H9 (cell line): ENCODE results near the gene KIT. TPM values are rescaled to one million over a fixed set of nuclear protein-coding genes. Genes with fewer than 3 reads are reported as not detected.

Experiments used
- DNase-seq: peaks from one replicate; pipeline ENCODE4 v3.0.0-alpha.2; 2017
- H2AFZ ChIP-seq: one replicate; pipeline ENCODE4 v1.6.1; 2013; ENCODE audit warnings: mild to moderate bottlenecking, low read length, control low read depth, moderate library complexity
- H2AK5ac ChIP-seq: 2 replicates; pipeline ENCODE4 v1.6.1; 2013; ENCODE audit warnings: low read length, control low read depth, mixed read lengths; ENCODE audit not compliant: insufficient read length
- H2BK120ac ChIP-seq: one replicate; pipeline ENCODE4 v1.6.1; 2013; ENCODE audit warnings: low read depth, mild to moderate bottlenecking, low read length, control low read depth, inconsistent platforms; ENCODE audit not compliant: poor library complexity, severe bottlenecking
- H2BK12ac ChIP-seq: 2 replicates; pipeline ENCODE4 v1.6.1; 2013; ENCODE audit warnings: low read length, control low read depth, mixed read lengths, low read depth; ENCODE audit not compliant: insufficient read length
- H2BK15ac ChIP-seq: 2 replicates; pipeline ENCODE4 v1.6.1; 2013; ENCODE audit warnings: low read depth, low read length, control low read depth
- H2BK20ac ChIP-seq: one replicate; pipeline ENCODE4 v1.6.1; 2013; ENCODE audit warnings: low read depth, mild to moderate bottlenecking, low read length, control low read depth, inconsistent platforms; ENCODE audit not compliant: poor library complexity, severe bottlenecking
- H2BK5ac ChIP-seq: 2 replicates; pipeline ENCODE4 v1.6.1; 2013; ENCODE audit warnings: low read length, control low read depth, mixed read lengths; ENCODE audit not compliant: insufficient read length
- H3K14ac ChIP-seq: 2 replicates; pipeline ENCODE4 v1.6.1; 2013; ENCODE audit warnings: low read length, control low read depth; ENCODE audit not compliant: insufficient read depth
- H3K18ac ChIP-seq: 2 replicates; pipeline ENCODE4 v1.6.1; 2013; ENCODE audit warnings: low read depth, mild to moderate bottlenecking, mixed read lengths, low read length, control low read depth; ENCODE audit not compliant: insufficient read length
- H3K23ac ChIP-seq: 2 replicates; pipeline ENCODE4 v1.6.1; 2013; ENCODE audit warnings: low read length, control low read depth, mixed read lengths, low read depth; ENCODE audit not compliant: insufficient read length
- H3K23me2 ChIP-seq: 2 replicates; pipeline ENCODE4 v1.6.1; 2013; ENCODE audit warnings: low read depth, mild to moderate bottlenecking, mixed read lengths, low read length, control low read depth; ENCODE audit not compliant: insufficient read length, poor library complexity, severe bottlenecking
- H3K27ac ChIP-seq: 2 replicates; pipeline ENCODE4 v1.5.1; 2013; ENCODE audit warnings: low read length, control low read depth, mixed read lengths, low read depth; ENCODE audit not compliant: insufficient read length
- H3K27me3 ChIP-seq: 2 replicates; pipeline ENCODE4 v1.6.1; 2013; ENCODE audit warnings: low read length, control low read depth, inconsistent platforms; ENCODE audit not compliant: insufficient read depth
- H3K4ac ChIP-seq: 2 replicates; pipeline ENCODE4 v1.6.1; 2013; ENCODE audit warnings: low read depth, mild to moderate bottlenecking, control low read depth, inconsistent platforms, low read length, moderate library complexity
- H3K4me1 ChIP-seq: 2 replicates; pipeline ENCODE4 v1.6.1; 2013; ENCODE audit warnings: low read length, control low read depth, inconsistent platforms; ENCODE audit not compliant: insufficient read depth
- H3K4me2 ChIP-seq: 2 replicates; pipeline ENCODE4 v1.6.1; 2013; ENCODE audit warnings: low read length, control low read depth, mixed read lengths; ENCODE audit not compliant: insufficient read length, insufficient read depth
- H3K56ac ChIP-seq: 2 replicates; pipeline ENCODE4 v1.6.1; 2013; ENCODE audit warnings: low read depth, mild to moderate bottlenecking, mixed read lengths, low read length, control low read depth; ENCODE audit not compliant: insufficient read length
- H3K79me1 ChIP-seq: 2 replicates; pipeline ENCODE4 v1.6.1; 2013; ENCODE audit warnings: low read depth, mild to moderate bottlenecking, moderate library complexity, low read length, control low read depth, inconsistent platforms; ENCODE audit not compliant: insufficient read depth, poor library complexity, severe bottlenecking
- H3K79me2 ChIP-seq: 2 replicates; pipeline ENCODE4 v1.6.1; 2013; ENCODE audit warnings: low read length, control low read depth, inconsistent platforms; ENCODE audit not compliant: insufficient read depth
- H3K9ac ChIP-seq: 2 replicates; pipeline ENCODE4 v1.6.1; 2013; ENCODE audit warnings: low read length, control low read depth, mixed read lengths; ENCODE audit not compliant: insufficient read length; ENCODE audit errors: extremely low read depth
- H3K9me3 ChIP-seq: one replicate; pipeline ENCODE4 v1.6.1; 2013; ENCODE audit warnings: low read depth, low read length, inconsistent platforms; ENCODE audit not compliant: control insufficient read depth
- H3T11ph ChIP-seq: one replicate; pipeline ENCODE4 v1.6.1; 2013; ENCODE audit warnings: mild to moderate bottlenecking, low read length, control low read depth, inconsistent platforms
- H4K20me1 ChIP-seq: one replicate; pipeline ENCODE4 v1.6.1; 2013; ENCODE audit not compliant: control insufficient read depth, insufficient read length, insufficient read depth
- H4K5ac ChIP-seq: 2 replicates; pipeline ENCODE4 v1.6.1; 2013; ENCODE audit warnings: low read depth, mild to moderate bottlenecking, mixed read lengths, low read length, control low read depth; ENCODE audit not compliant: insufficient read length
- H4K8ac ChIP-seq: replicated peaks from 2 replicates; pipeline ENCODE4 v1.6.1; 2013; ENCODE audit warnings: low read length, control low read depth, mixed read lengths, low read depth; ENCODE audit not compliant: insufficient read length
- H4K91ac ChIP-seq: 2 replicates; pipeline ENCODE4 v1.6.1; 2013; ENCODE audit warnings: low read depth, mild to moderate bottlenecking, moderate library complexity, mixed read lengths, low read length, control low read depth; ENCODE audit not compliant: insufficient read length
- H3K27ac Mint-ChIP-seq, 3 experiments: 2 replicates in 2 of 3; 3 replicates in 1 of 3; pipeline ENCODE4 v1.8.0; 2020 to 2021; ENCODE audit warnings: mixed read lengths in 3 of 3, mild to moderate bottlenecking in 1 of 3, moderate library complexity in 1 of 3
- H3K27me3 Mint-ChIP-seq: 2 replicates; pipeline ENCODE4 v1.8.0; 2021; ENCODE audit warnings: low read depth, mild to moderate bottlenecking, moderate library complexity, mixed read lengths
- H3K36me3 Mint-ChIP-seq, 3 experiments: 2 replicates in 2 of 3; 3 replicates in 1 of 3; pipeline ENCODE4 v1.8.0; 2020 to 2021; ENCODE audit warnings: low read depth in 3 of 3, mixed read lengths in 3 of 3; ENCODE audit not compliant: insufficient read depth in 1 of 3
- H3K4me1 Mint-ChIP-seq, 2 experiments: 2 replicates each; pipeline ENCODE4 v1.8.0; 2020; ENCODE audit warnings: mixed read lengths in 2 of 2
- H3K4me3 Mint-ChIP-seq, 2 experiments: 2 replicates in 1 of 2; 3 replicates in 1 of 2; pipeline ENCODE4 v1.8.0; 2020 to 2021; ENCODE audit warnings: mild to moderate bottlenecking in 2 of 2, mixed read lengths in 2 of 2, moderate library complexity in 1 of 2
- H3K9me3 Mint-ChIP-seq, 2 experiments: 2 replicates in 1 of 2; 3 replicates in 1 of 2; pipeline ENCODE4 v1.8.0; 2020; ENCODE audit warnings: mild to moderate bottlenecking in 2 of 2, mixed read lengths in 2 of 2, moderate library complexity in 1 of 2
- WGBS: extraction: QIAGEN DNeasy Blood & Tissue Kit; methylation state at CpG from one replicate; pipeline ENCODE4 v1.1.7; 2013; ENCODE audit warnings: missing lambda C conversion rate, low lambda C conversion rate, mixed read lengths; ENCODE audit not compliant: insufficient read length; ENCODE audit errors: extremely low coverage; 5-methylcytosine and 5-hydroxymethylcytosine counted together
- total RNA-seq: library from RNA; stranded (reverse); gene quantifications from 2 replicates; pipeline ENCODE4 v1.2.1, GENCODE V29; 2021
- TF ChIP-seq, protein P1 (sequence below): fragments of 200-600 bp; sonication (generic); conservative IDR thresholded peaks from 3 replicates; pipeline ENCODE4 v1.8.0; 2021; ENCODE audit warnings: antibody characterized with exemption, mild to moderate bottlenecking

Gene KIT
- total RNA-seq, 1 experiment from 2014 or later, result 6.7 TPM

DNA sequence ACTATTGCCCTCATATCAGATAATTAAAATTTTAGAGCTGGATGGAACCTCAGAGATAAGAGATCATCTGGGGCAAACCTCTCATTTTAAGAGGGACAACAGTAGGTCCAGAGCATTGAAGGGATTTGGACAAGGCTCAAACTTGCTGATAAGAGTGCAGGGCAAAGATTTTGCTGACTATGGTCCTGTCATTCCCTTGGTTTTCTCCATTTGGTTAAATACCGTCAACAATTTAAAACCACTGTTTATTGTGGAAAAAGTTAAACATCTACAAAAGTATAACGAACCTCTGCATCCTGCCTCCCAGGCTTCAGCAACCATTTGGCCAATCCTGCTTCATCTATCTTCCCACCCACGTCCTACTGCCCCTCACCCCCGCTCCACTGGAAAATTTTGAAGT is 10.7 kb upstream of the KIT start:
- no peak for DNase-seq
- no peak overlapping the region for H4K5ac ChIP-seq
- no peaks in the 10 kb centered on the region for H3K4me1 ChIP-seq
- no peak overlapping the region for H3K23ac ChIP-seq
- H3K4me1 Mint-ChIP-seq, result peaks cover 0 to 13% of the 10 kb centered on the region in 2 experiments; a peak in 2 of 4 replicates
- no peaks in the 10 kb centered on the region for H3K79me1 ChIP-seq
- no peaks in the 10 kb centered on the region for H3K9me3 ChIP-seq
- no peak overlapping the region for H2BK5ac ChIP-seq
- no peak overlapping the region for H4K91ac ChIP-seq
- H3K18ac ChIP-seq, result no peak overlapping the region
- no peaks in the 10 kb centered on the region for H4K20me1 ChIP-seq
- no peak overlapping the region for H2BK15ac ChIP-seq
- H2BK120ac ChIP-seq, result no peak overlapping the region
- no peaks in the 10 kb centered on the region for H3K79me2 ChIP-seq
- no peaks in the 10 kb centered on the region for H3K9me3 Mint-ChIP-seq
- no peak overlapping the region for H3K56ac ChIP-seq
- no peak overlapping the region for H3K4ac ChIP-seq
- no peak overlapping the region for H2BK20ac ChIP-seq
- TF ChIP-seq, protein P1, sequence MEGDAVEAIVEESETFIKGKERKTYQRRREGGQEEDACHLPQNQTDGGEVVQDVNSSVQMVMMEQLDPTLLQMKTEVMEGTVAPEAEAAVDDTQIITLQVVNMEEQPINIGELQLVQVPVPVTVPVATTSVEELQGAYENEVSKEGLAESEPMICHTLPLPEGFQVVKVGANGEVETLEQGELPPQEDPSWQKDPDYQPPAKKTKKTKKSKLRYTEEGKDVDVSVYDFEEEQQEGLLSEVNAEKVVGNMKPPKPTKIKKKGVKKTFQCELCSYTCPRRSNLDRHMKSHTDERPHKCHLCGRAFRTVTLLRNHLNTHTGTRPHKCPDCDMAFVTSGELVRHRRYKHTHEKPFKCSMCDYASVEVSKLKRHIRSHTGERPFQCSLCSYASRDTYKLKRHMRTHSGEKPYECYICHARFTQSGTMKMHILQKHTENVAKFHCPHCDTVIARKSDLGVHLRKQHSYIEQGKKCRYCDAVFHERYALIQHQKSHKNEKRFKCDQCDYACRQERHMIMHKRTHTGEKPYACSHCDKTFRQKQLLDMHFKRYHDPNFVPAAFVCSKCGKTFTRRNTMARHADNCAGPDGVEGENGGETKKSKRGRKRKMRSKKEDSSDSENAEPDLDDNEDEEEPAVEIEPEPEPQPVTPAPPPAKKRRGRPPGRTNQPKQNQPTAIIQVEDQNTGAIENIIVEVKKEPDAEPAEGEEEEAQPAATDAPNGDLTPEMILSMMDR, result no peak
- H3K23me2 ChIP-seq, result no peaks in the 10 kb centered on the region
- H3T11ph ChIP-seq, result no peak overlapping the region
- H2BK12ac ChIP-seq, result no peak overlapping the region
- no peak overlapping the region for H3K4me3 Mint-ChIP-seq
- H3K27me3 ChIP-seq, result no peaks in the 10 kb centered on the region
- H3K36me3 Mint-ChIP-seq, result no peaks in the 10 kb centered on the region
- H3K9ac ChIP-seq, result no peak overlapping the region
- H4K8ac ChIP-seq, result no peak overlapping the region
- peaks cover 1% of the 10 kb centered on the region; the same call in 1 of the 2 replicates for H3K27me3 Mint-ChIP-seq
- H3K4me2 ChIP-seq, result no peak overlapping the region
- H3K27ac Mint-ChIP-seq, result no peak overlapping the region
- no peak overlapping the region for H3K27ac ChIP-seq
- WGBS, result no CpG with 5 or more reads among the region's 4 CpGs
- no peak overlapping the region for H2AFZ ChIP-seq
- H2AK5ac ChIP-seq, result no peak overlapping the region
- no peak overlapping the region for H3K14ac ChIP-seq
